Stimulated activated CD8-positive, alpha-beta memory T cell treated with anti-CD3 and anti-CD28 coated beads, Interleukin-2, amount 100 ng/mL, for 1 hour (primary cell): ENCODE data around the gene ZFR2.

ENCODE experiments used
- DNase-seq, 2 donors: peaks; one replicate each; pipeline ENCODE4 v3.0.0-alpha.2; 2020; ENCODE audit warnings: low read depth in 2 of 2

ZFR2 gene

GRCh38 chr19:3788996-3789778 lies 79.7 kb downstream of the ZFR2 start:
- peak; percentile 10 to 20 for DNase-seq

GRCh38 chr19:3785938-3786824 lies 82.7 kb downstream of the ZFR2 start, which contains the start of gene MATK:
Gene MATK, minus strand, starts transcription at chr19:3786381. Its CDS starts 1,246 bp downstream, at chr19:3785135.
- no peak for DNase-seq

GRCh38 chr19:3785451-3785937 lies 83.3 kb downstream of the ZFR2 start:
- DNase-seq: no peak

GRCh38 chr19:3784607-3785450 lies 84.0 kb downstream of the ZFR2 start:
- no peak for DNase-seq

- no peak for DNase-seq
Observed at GRCh38 chr19:3783660-3784584, 84.9 kb downstream of the ZFR2 start.

- no peak for DNase-seq
Observed at GRCh38 chr19:3782903-3783302, 85.9 kb downstream of the ZFR2 start.

- DNase-seq: no peak
Observed at GRCh38 chr19:3782330-3782729, 86.5 kb downstream of the ZFR2 start.

- no peak for DNase-seq
Observed at GRCh38 chr19:3781603-3782002, 87.2 kb downstream of the ZFR2 start.

- DNase-seq: no peak
Observed at GRCh38 chr19:3780786-3781304, 88.0 kb downstream of the ZFR2 start.

GRCh38 chr19:3778899-3779723 lies 89.7 kb downstream of the ZFR2 start:
- DNase-seq: no peak

- DNase-seq: no peak
Observed at GRCh38 chr19:3778104-3778867, 90.6 kb downstream of the ZFR2 start.

- DNase-seq: no peak
Observed at GRCh38 chr19:3776479-3777040, 92.3 kb downstream of the ZFR2 start.

- no peak for DNase-seq
Observed at GRCh38 chr19:3775831-3776230, 93.0 kb downstream of the ZFR2 start.

GRCh38 chr19:3775374-3775711 lies 93.5 kb downstream of the ZFR2 start:
- DNase-seq: no peak

- no peak for DNase-seq
Observed at GRCh38 chr19:3774621-3775373, 94.0 kb downstream of the ZFR2 start.

GRCh38 chr19:3773814-3774515 lies 94.9 kb downstream of the ZFR2 start:
- DNase-seq: no peak

GRCh38 chr19:3771906-3772455 lies 96.9 kb downstream of the ZFR2 start, which contains the start of gene RAX2:
Gene RAX2, minus strand, starts transcription at chr19:3772228. Its CDS starts 486 bp downstream, at chr19:3771742.
- DNase-seq: no peak
